Liver (tissue), 3 donors: ENCODE measurements around the gene NTPCR.

Experiments used
- CTCF ChIP-seq: fragments of 150-350 bp; IDR thresholded peaks from 2 replicates; pipeline ENCODE4 v1.5.1; 2017; ENCODE audit warnings: improper control_type of control experiment, low read depth, low read length; ENCODE audit not compliant: missing input control
- GABPA ChIP-seq, 2 donors: IDR thresholded peaks in 1 of 2; conservative IDR thresholded peaks in 1 of 2; 2 replicates each; pipeline ENCODE4 v1.6.1; 2016; ENCODE audit warnings: antibody characterized with exemption in 2 of 2, mild to moderate bottlenecking in 1 of 2, moderate library complexity in 1 of 2
- JUND ChIP-seq, 2 donors: IDR thresholded peaks; 2 replicates each; pipeline ENCODE4 v1.6.1; 2016; ENCODE audit warnings: antibody characterized with exemption in 2 of 2
- RAD21 ChIP-seq, 2 donors: IDR thresholded peaks; 2 replicates each; pipeline ENCODE4 v1.6.1; 2016; ENCODE audit warnings: antibody characterized with exemption in 2 of 2, mild to moderate bottlenecking in 2 of 2
- REST ChIP-seq: IDR thresholded peaks from 2 replicates; pipeline ENCODE4 v1.6.1; 2016; ENCODE audit warnings: antibody characterized with exemption, mild to moderate bottlenecking
- TAF1 ChIP-seq: conservative IDR thresholded peaks from 2 replicates; pipeline ENCODE4 v1.6.1; 2016; ENCODE audit warnings: antibody characterized with exemption, mild to moderate bottlenecking
- donor health status: healthy.
- donor health status: healthy.

- no peak for TF ChIP-seq CTCF
- TF ChIP-seq TAF1 = no peak
- TF ChIP-seq REST = no peak
- TF ChIP-seq JUND (IDR thresholded peaks at IDR 0.05) = no peak
- no peak for TF ChIP-seq GABPA (IDR thresholded peaks at IDR 0.05 in 1 of 2, conservative IDR thresholded peaks at IDR 0.05 in 1 of 2)
- no peak for TF ChIP-seq RAD21 (IDR thresholded peaks at IDR 0.05)
These were observed 24.8 kb upstream of the NTPCR start for GRCh38 chr1:232925421-232926220.
